VCaP (cell line): ENCODE data around the gene ANO6.

ENCODE experiments used
- H3K27ac ChIP-seq: fragments of 450-650 bp; 2 replicates; pipeline ENCODE4 v1.5.1; 2017
- CTCF ChIP-seq: fragments of 450-650 bp; conservative IDR thresholded peaks from 2 replicates; pipeline ENCODE4 v1.5.1; 2017; ENCODE audit warnings: mild to moderate bottlenecking, moderate library complexity

The ANO6 gene

DNA sequence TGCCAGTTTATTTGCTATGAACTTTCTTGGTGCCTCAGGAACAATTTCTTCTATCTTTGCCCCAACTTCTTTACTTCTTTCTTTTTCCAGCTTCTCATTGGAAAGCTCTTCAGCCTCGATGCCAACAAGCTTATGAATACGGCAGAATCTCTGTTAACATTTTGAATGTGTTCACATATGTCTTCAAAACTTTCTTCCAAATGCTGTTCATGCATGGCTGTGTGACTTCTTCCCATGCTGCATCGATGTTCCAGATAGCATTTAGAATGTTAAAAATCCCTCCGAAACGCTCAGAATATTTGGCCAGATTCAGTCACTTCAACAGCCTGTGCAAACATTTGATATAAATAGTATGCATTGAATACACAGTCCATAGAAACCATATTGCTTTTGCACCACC is 265.9 kb downstream of the ANO6 start:
- TF ChIP-seq CTCF, result no peak
- H3K27ac ChIP-seq, result no peak overlapping the region

- H3K27ac ChIP-seq, result no peak overlapping the region
Observed at GRCh38 chr12:45483571-45483970, 267.7 kb downstream of the ANO6 start.

More at GRCh38 chr12:45483571-45483970, 267.7 kb downstream of the ANO6 start:
- no peak for TF ChIP-seq CTCF
